Measurements from ENCODE around the gene INCA1. TPM values are rescaled to one million over a fixed set of nuclear protein-coding genes. Genes with fewer than 3 reads are reported as not detected.

The INCA1 gene
- total and polyA plus RNA-seq, 2 of the 13 experiments (the other 11 are each of a cell fraction or from before 2014, with no cell fraction given), result 0.93 to 2.6 TPM

- no peak for TF ChIP-seq NAIF1 (CRISPR knock-in tag; IDR thresholded peaks at IDR 0.05; ENCODE audit: borderline replicate concordance)
- TF ChIP-seq ZNF350 (CRISPR knock-in tag; IDR thresholded peaks at IDR 0.05; ENCODE audit: borderline replicate concordance, low read depth), result no peak; the same call in 1 of the 2 replicates
- TF ChIP-seq ZFP91 (CRISPR knock-in tag; IDR thresholded peaks at IDR 0.05; ENCODE audit: borderline replicate concordance), result peak; percentile 45; the same call in 1 of the 2 replicates
- TF ChIP-seq, protein P1, sequence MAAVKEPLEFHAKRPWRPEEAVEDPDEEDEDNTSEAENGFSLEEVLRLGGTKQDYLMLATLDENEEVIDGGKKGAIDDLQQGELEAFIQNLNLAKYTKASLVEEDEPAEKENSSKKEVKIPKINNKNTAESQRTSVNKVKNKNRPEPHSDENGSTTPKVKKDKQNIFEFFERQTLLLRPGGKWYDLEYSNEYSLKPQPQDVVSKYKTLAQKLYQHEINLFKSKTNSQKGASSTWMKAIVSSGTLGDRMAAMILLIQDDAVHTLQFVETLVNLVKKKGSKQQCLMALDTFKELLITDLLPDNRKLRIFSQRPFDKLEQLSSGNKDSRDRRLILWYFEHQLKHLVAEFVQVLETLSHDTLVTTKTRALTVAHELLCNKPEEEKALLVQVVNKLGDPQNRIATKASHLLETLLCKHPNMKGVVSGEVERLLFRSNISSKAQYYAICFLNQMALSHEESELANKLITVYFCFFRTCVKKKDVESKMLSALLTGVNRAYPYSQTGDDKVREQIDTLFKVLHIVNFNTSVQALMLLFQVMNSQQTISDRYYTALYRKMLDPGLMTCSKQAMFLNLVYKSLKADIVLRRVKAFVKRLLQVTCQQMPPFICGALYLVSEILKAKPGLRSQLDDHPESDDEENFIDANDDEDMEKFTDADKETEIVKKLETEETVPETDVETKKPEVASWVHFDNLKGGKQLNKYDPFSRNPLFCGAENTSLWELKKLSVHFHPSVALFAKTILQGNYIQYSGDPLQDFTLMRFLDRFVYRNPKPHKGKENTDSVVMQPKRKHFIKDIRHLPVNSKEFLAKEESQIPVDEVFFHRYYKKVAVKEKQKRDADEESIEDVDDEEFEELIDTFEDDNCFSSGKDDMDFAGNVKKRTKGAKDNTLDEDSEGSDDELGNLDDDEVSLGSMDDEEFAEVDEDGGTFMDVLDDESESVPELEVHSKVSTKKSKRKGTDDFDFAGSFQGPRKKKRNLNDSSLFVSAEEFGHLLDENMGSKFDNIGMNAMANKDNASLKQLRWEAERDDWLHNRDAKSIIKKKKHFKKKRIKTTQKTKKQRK (IDR thresholded peaks at IDR 0.05; ENCODE audit: low read length), result no peak
- TF ChIP-seq NFKBIZ (CRISPR knock-in tag; IDR thresholded peaks at IDR 0.05), result no peak
- TF ChIP-seq ZFP36L1 (CRISPR knock-in tag; IDR thresholded peaks at IDR 0.05), result no peak
- TF ChIP-seq XBP1 (CRISPR knock-in tag; IDR thresholded peaks at IDR 0.05), result no peak
- TF ChIP-seq ZNF263 (CRISPR knock-in tag; IDR thresholded peaks at IDR 0.05), result no peak
- no peak for TF ChIP-seq ZNF850 (CRISPR knock-in tag; conservative IDR thresholded peaks at IDR 0.05)
- TF ChIP-seq, protein P2, sequence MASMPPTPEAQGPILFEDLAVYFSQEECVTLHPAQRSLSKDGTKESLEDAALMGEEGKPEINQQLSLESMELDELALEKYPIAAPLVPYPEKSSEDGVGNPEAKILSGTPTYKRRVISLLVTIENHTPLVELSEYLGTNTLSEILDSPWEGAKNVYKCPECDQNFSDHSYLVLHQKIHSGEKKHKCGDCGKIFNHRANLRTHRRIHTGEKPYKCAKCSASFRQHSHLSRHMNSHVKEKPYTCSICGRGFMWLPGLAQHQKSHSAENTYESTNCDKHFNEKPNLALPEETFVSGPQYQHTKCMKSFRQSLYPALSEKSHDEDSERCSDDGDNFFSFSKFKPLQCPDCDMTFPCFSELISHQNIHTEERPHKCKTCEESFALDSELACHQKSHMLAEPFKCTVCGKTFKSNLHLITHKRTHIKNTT (CRISPR knock-in tag; IDR thresholded peaks at IDR 0.05), result no peak
- TF ChIP-seq ZNF790 (CRISPR knock-in tag; IDR thresholded peaks at IDR 0.05; ENCODE audit: borderline replicate concordance), result no peak
- TF ChIP-seq FOXK1 (CRISPR knock-in tag; IDR thresholded peaks at IDR 0.05; ENCODE audit: borderline replicate concordance, low read depth), result peak; percentile 72; the same call in 1 of the 2 replicates
- TF ChIP-seq ZNF264 (CRISPR knock-in tag; IDR thresholded peaks at IDR 0.05), result no peak
- no peak for TF ChIP-seq ZNF468 (CRISPR knock-in tag; IDR thresholded peaks at IDR 0.05)
- no peak for TF ChIP-seq POLR2AphosphoS2 (IDR thresholded peaks at IDR 0.05; ENCODE audit: low read depth, low read length)
- TF ChIP-seq, protein P3, sequence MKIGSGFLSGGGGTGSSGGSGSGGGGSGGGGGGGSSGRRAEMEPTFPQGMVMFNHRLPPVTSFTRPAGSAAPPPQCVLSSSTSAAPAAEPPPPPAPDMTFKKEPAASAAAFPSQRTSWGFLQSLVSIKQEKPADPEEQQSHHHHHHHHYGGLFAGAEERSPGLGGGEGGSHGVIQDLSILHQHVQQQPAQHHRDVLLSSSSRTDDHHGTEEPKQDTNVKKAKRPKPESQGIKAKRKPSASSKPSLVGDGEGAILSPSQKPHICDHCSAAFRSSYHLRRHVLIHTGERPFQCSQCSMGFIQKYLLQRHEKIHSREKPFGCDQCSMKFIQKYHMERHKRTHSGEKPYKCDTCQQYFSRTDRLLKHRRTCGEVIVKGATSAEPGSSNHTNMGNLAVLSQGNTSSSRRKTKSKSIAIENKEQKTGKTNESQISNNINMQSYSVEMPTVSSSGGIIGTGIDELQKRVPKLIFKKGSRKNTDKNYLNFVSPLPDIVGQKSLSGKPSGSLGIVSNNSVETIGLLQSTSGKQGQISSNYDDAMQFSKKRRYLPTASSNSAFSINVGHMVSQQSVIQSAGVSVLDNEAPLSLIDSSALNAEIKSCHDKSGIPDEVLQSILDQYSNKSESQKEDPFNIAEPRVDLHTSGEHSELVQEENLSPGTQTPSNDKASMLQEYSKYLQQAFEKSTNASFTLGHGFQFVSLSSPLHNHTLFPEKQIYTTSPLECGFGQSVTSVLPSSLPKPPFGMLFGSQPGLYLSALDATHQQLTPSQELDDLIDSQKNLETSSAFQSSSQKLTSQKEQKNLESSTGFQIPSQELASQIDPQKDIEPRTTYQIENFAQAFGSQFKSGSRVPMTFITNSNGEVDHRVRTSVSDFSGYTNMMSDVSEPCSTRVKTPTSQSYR (CRISPR knock-in tag; IDR thresholded peaks at IDR 0.05; ENCODE audit: borderline replicate concordance), result no peak
- TF ChIP-seq SKIL (CRISPR knock-in tag; IDR thresholded peaks at IDR 0.05; ENCODE audit: borderline replicate concordance), result no peak
- TF ChIP-seq ZNF251 (CRISPR knock-in tag; IDR thresholded peaks at IDR 0.05), result no peak
These were observed 57.3 kb downstream of the INCA1 start, which contains the start of the genes RNF167 and SLC25A11 (continued) for GRCh38 chr17:4939796-4940554.

Data from HepG2 (cell line).